CD4-positive, alpha-beta T cell treated with Interleukin-17A for 1 hour (primary cell): Measurements from ENCODE around the gene COASY.
A peak's percentile ranks its signal among the peaks of the same experiment; 100 is the strongest.

ENCODE experiments used
- DNase-seq: peaks from one replicate; pipeline ENCODE4 v3.0.0-alpha.2; 2020

The COASY gene

DNA sequence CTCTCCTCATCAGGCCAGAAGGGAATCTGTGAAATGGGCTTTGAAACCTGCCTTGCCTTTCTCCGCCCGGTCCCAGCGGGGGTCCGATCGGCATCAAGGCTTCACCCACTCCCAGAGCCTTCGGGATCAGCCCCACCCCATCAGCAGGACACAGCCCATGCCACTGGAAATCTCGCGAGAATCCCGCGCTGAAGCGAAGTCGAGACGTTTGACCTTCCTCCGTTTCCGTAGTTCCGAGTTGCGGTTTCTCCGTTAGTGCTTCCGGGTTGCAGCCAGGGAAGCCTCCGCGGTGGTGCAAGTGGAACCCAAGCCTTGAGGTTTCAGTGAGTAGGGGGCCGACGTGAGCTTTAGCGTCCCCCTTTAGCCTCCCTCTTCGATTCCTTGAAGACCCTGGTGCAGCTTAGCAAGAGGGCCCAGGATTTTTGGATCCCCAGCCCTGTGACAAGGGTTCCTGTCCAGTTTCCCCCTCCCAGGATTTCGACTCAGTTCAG is at the start of gene COASY:
COASY (plus strand) TSS at position 252 of the 491 bp plus-strand sequence. CDS start 475 bp downstream, outside the sequence.
- peak; percentile 95 for DNase-seq

DNA sequence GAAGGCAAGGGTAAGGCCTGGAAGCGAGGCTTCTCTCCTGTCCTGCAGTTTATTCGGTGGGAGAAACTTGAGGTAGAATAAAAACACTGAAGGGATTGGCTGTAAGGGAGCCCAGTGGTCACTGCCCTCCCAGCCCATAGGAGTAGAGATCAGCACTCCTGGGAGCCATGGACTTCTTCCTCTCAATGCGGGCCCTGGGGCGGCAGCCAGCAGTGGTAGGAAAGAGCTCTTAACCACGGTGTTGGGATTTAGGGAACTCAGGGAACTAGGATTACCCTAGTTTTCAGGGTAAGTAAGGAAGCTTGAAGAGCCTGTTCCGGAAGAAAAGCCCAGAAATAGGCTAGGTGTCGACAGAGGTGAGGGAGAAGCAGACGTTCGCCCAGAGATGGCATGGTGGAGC is 49.7 kb upstream of the COASY start:
- no peak for DNase-seq

DNA sequence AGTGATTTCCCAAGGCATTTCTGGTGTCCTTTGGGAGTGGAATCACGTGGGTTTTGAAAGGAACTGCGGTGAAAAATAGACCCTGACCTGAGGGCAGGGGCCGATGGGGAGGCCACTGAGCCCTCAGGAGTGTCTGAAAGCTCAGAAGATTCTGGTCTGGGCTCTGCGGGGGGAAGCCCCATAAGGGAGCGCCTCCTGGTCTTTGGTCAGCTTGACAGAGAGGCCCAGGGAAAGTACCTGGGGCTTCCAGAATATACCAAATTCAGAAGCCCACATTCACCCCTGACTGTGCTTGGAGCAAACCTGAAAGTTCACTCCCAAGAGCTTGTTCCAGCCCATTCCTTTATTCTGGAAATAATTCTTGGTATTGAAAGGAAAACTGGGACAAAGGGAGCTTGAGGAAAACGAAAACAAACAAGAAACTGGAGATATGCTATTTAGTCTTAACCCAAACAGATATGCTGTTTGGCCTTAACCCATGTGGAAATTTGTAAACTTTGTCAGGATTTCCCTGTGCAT is 49.2 kb upstream of the COASY start:
- no peak for DNase-seq

DNA sequence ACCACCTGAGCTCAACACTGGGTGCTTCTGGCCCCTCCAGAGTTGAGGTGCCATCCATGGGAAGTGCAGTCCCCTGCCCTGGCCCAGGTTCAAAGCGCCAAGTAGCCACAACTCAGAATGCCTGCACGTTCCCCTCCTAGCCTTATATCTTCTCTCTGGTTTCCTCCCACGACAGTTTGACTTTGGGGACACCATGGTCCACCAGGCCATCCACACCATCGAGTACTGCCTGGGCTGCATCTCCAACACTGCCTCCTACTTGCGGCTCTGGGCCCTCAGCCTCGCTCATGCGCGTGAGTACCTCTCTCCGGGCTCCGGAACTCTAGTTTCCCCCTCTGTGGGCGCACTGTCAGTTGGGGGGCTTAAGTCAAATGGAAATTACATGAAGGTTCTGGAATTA is 48.3 kb upstream of the COASY start:
- DNase-seq, result no peak

DNA sequence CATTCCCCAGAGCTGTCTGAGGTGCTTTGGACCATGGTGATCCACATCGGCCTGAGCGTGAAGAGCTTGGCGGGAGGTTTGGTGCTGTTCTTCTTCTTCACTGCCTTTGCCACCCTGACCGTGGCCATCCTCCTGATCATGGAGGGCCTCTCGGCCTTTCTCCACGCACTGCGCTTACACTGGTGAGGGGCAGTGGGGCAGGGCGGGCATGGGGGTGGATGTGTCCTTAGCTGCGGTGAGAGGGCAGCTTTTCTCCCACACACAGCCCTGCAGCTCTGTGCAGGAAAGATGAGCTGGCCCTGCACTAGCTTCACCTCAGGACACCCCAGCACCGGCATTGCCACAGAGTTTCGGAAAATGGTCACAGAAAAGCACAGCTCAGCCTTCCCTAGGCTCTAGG is 47.7 kb upstream of the COASY start:
- DNase-seq, result no peak

DNA sequence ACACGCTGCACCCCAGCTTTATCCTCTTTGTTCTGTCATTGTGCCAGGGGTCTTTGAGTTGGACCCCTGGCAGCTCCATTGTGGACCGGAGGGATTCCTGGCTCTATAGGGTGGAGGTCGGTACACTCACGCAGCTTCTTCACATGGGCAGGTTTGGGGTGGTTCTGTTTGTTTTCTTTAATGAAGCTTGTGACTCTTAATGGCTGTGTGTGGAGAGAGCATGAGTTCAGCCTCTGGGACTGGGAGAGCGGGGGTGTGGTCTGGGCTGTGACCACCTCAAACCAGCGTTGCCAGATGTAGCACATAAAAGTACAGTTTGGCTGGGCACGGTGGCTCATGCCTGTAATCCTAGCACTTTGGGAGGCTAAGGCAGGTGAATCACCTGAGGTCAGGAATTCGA is 47.1 kb upstream of the COASY start:
- DNase-seq, result no peak

DNA sequence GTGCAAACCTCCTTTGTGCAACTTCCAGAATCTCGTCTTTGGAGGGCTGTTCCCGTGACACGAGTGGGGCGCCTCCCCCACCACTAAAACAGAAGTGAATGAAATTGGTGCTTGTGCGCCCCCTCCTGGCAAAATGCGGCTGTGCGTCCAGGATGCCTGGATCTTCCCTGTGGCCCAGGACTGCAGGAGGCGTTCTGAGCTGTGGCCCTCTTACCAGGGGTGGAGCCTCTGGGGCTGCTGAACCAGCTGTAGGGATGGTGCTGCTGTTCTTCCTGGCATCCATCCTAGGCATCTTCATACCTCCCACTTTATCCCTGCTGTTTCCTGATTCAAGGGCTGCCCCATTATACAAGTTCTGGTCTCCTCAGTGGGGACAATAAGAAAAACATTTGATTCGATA is 44.4 kb upstream of the COASY start:
- peak; percentile 84 for DNase-seq

DNA sequence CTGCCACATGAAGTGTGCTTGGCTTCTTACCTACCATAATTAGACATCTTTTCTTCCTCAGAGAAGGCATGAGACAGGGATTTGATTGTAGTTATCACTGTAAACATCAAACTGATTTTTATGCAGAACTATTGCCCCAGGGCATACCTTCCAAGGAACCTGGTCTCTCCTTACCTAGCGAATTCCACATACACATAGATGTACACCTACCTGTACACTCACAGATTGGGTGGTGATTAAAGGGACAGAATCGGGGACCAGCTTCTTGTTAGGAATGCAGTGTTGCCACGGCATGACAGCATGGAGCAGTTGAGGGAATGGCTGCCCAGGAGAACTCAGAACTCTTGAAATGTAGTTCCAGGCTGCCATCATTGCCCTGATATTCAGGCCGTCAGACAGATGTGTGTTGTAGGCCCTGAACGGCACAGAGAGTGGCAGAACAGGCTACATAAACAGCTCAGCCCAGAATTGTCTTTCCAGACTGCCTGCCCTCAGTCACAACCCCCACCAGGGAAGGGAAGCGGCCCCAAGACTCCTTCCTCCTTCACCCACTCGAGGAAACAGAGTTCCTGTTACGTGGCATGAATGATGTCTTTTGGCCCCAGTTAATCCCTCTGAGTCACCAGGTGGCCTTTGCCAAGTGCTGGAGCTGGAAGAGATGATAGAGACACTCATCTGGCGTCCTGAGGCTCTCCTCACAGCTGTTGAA is 43.7 kb upstream of the COASY start:
- no peak for DNase-seq

DNA sequence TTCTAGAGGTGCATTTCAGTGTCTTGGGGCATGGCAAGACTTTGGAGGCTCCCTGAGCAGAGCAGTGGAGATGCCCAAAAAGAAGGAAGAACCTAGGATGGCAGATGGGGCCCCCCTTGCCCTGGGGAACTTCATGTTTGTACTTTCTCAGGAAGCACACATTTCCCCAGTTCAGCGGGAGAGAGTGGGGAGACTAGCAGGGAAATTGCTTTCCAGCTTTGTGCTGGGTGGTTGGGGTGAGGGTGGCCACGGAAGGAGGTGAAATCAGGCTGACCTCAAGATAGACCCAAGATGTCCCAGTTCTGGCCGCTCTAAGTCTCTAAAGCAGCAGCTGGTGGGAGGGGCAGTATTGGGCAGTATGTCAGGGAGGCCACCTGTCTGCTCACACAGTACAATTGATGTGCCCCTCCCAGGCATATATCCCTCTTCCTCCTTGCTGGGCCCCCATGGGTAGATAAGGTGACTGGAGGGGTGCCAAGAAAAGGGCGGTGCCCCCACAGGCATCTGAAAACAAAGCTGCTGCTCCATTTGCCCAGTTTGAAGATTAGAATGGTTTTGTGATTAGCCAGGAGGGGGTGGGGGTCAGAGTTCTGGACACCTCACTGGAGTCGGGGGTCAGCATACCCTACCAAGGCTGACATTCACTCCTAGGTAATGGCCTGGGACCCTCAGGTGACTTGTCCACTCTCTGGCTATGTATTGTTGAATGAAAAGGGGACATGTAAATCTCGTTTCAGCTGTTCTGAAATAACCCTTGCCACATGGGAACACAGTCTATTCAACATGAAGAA is 43.0 kb upstream of the COASY start:
- DNase-seq, result no peak

DNA sequence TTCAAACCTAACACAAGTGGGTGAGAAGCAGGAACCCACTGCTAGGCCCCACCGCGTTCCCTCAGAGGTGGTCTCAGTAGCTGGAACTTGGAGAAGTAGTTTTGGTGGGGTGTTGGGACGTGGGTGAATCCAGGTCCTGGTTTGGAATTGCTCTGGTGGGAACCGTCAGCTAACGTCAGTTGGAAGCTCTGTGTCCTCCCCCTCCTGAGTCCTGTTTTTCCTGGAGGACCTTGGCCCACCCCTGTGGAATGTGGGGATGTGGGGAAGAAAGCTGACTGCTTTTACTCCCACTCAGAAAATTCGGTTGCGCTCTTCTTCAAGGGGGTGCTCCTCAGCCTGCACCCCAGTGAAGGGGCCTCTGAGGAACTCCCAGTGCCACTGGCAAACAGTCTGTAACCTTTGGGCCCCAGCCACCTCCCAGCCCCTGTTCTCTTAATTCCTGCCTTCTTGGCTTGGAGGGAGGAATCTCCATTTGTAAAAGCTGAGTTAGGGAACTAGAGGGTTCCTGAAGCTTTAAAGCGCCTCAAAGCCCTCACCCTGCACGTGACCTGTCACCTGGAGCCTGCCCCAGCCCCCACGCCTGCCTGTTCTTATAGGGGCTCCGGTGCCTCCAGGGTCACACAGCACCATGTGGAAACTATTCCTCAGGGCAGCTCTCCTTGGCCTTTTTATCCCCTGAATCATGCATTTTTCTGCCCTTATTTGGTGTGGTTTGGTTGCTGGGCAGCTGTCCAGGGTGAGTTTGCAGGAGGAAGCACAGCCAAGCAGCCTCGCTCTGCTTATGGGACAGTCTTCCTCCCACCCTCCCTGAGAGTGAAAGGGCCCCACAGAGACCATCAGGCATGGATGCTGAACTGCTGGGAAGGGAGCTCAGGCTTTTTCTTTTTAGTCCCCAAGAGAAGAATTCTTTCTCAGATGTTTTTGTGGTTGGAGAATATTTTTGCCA is 42.1 kb upstream of the COASY start:
- no peak for DNase-seq

DNA sequence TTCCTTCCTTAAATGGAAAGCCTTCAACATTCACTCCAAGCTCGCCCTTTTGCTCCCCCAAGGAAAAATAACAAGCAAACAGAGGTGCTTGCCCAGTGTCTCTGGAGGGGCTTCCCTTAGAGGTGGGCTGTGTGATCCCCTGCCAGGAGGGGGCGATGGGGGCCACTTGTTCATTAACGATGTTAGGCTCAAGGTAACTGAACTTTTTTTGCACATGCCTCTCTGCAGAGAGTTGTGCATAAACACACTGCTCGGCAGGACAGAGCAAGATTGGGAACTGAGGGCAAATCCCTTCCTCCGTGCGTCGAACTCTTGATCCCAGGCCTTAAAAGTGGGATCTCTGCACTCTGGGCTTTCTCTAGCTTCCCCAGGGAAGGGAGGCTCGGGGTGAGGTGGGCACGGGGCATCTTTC is 41.4 kb upstream of the COASY start:
- DNase-seq, result peak; percentile 25

DNA sequence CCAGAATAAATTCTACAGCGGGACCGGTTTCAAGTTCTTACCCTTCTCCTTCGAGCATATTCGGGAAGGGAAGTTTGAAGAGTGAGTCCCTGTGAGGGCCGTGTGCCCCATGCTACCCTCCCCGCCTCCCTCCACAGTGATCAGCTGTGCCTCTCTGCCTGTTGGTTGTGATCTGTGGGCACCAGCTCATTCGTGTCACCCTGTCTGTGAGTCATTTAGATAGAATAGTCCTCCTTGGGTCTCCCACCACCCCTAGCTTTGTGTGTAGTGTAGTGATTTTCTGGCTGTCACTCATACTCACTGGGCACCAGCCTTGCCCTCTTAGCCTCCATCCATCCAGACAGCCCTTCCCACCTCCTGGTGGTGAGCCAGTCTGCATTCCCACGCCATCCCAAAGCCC is 40.9 kb upstream of the COASY start:
- DNase-seq, result no peak

DNA sequence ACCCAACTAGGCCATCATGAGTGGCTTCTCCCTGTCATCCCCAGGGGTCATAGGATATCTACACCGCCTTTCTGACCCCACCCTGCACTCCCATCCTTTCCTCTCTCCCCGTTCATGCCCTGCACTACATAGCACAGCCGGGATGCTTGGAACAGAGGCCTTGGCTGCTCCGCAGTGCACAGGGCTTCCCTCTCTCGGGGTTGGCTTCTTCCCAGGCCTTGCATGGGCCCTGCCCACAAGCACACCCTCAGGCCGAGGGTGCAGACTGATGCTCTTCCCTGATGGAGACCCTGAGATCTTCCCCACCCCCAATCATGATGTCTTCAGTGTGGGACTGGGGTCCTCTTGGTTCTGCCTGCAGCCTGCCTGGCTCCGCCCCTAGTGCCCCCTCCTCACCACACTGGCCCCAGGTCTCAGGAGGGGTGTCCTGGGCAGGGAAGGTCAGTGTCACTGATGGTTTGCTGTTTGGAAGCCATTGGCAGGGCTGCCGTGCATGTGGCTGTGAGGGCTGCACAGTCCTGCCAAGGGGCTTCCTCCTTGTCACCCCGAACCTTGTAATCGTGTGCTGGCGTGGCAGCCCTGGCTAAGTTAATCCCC is 40.2 kb upstream of the COASY start:
- DNase-seq, result no peak

DNA sequence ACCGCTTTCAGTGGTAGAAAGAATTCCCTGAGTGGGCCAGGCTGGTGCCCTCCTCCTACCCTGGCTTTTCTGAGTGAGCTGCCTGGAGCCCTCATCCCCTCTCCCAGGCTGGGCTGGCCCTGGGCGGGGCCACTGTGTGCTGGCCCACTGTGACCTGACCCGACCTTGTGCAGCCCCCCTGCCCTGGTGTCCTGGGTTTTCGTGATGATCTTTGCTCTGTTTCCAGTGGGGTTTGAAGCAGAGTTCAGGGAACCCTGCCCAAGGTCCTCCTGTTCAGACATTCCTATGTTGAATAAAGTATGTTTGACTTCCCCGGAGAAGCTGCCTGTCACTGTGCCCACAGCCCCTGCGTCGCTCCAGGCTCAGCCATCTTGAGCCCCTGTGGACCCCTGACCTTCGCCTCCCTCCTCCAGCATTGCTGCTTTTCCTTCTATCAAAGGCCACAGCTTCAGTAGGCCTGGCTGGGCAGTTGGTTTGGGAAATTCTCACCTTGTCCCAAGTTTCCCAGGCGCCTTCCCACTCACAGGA is 39.6 kb upstream of the COASY start:
- no peak for DNase-seq

DNA sequence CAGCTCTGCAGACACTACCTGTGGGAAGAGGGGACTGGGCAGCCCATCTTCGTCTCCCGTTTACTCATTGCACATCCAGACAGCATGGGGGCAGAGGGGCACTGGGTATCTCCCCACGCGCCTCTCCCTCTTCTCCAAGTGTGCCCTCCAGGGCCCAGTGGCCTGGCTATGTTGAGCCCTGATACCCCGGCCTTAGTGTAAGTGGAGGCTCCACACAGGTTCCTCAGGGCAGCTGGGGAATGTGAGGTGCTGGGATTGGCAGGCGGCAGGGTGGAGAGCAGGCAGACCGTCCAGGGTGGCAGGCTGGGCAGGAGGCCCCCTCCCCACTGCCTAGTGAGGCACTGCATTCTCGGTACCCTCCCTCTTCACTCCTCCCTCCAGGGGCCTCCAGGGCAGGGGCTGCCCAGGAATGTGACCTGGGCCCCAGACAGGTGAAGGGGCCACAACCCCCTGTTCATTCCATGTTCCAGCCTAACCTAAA is 39.1 kb upstream of the COASY start:
- no peak for DNase-seq

DNA sequence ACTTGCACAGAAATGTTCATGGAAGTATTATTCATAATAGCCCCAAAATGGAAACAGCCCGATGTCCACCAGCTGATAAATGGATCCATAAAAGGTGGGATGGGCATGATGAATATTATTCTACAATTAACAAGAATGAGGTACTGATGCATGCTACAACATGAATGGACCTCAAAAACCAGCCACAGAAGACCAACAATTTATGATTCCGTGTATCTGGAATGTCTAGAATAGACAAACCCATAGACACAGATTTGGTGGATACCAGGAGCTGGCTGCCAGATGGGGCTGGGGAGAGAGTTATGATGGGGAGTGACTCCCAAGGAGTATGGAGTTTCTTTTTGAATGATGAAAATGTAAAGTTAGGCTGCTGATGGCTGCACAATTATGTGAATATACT is 36.7 kb upstream of the COASY start:
- no peak for DNase-seq

DNA sequence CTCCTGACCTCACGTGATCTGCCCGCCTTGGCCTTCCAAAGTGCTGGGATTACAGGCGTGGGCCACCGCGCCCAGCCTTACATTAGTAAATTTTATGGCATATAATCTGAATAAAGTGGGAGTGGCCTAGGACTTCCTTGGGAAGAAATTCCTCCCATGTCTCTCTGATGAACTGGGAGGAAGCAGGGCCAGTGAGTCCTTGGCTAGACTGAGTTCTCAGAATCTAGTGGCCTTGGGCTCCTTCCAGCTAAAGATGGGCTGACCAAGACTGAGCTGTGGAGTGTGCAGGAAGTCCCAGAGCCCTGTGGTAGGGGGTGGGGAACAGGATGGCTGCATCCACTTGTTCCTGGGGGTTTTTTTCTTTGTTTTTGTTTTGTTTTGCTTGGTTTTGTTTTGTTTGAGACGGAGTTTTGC is 35.9 kb upstream of the COASY start:
- DNase-seq, result no peak

DNA sequence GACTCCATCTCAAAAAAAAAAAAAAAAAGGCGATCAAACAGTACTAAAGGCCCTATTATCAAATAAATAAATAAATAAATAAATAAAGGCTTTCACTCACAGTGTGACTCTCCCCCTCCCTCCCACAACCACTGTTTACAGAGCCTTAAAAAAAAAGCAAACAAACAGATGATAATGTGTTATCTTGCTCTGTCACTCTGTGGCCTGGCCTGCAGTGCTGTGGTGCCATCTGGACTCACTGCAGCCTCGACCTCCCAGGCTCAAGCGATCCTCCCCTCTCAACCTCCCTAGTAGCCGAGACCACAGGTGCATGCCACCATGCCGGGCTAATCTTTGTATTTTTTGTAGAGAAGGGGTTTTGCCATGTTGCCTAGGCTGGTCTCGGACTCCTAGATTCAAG is 34.0 kb upstream of the COASY start:
- DNase-seq, result no peak

DNA sequence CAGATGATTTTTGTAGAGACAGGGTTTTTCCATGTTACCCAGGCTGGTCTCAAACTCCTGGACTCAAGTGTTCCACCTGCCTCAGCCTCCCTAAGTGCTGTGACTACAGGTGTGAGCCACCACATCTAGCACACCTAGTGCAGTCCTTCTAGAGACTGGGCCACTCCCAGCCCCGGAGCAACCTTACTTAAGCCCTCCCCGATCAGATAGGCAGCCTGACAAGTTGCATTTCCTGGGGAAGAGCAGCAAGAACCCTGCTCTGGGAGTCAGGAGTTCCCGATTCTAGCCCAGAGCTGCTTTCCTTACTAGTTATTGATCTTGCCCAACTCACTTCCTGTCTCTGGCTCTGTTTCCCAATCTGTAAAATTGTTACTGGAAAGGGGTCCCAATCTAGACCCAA is 32.9 kb upstream of the COASY start:
- no peak for DNase-seq

DNA sequence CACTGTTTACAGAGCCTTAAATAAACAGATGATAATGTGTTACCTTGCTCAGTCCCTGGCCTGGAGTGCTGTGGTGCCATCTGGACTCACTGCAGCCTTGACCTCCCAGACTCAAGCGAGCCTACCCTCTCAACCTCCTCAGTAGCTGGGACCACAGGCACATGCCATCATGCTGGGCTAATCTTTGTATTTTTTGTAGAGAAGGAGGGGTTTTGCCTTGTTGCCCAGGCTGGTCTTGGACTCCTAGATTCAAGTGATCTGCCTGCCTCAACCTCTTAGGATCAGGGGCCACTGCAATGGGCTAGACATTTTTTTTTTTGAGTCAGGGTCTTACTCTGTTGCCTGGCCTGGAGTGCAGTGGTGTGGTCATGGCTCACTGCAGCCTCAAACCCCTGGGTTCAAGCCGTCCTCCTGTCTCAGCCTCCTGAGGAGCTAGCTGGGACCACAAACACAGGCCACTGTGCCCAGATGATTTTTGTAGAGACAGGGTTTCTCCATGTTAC is 30.9 kb upstream of the COASY start:
- DNase-seq, result no peak

DNA sequence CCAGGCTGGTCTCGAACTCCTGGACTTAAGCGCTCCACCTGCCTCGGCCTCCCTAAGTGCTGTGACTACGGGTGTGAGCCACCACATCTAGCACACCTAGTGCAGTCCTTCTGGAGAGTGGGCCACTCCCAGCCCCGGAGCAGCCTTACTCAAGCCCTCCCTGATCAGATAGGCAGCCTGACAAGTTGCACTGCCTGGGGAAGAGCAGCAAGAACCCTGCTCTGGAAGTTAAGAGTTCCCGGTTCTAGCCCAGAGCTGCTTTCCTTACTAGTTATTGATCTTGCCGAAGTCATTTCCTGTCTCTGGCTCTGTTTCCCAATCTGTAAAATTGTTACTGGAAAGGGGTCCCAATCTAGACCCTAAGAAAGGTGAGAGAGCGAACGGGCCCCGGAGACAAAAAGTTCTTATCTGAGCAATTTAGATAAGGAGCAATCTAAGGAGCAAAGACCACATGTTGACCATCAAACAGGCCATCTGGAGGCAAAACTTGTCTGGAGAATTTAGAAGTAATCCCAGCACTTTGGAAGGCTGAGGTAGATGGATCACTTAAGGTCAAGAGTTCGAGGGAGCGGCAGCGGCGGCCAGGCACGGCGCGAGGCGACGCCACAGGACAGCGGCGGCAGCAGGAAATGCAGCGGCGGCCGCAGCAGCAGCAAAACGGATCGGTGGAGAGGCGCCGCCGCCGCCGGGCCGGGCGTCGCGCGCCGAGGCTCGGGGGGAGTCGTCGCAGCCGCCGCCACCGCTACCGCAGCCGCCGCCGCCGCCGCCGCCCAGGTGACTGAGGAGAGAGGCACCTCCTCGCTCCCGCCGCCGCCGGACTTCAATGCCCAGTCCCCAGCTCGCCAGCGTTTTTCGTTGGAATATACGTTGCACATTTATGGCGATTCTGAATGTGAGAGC is 30.2 kb upstream of the COASY start:
- peak; percentile 57 for DNase-seq
